NT2/D1 (cell line): ENCODE results near the gene ADGRG1.

ENCODE experiments used
- DNase-seq: peaks from one replicate; pipeline ENCODE4 v3.0.0-alpha.2; 2011; ENCODE audit warnings: low read depth, low spot score
- H3K27me3 ChIP-seq: 2 replicates; pipeline ENCODE4 v1.6.0; 2011; ENCODE audit warnings: mild to moderate bottlenecking; ENCODE audit not compliant: insufficient read length, insufficient read depth
- H3K36me3 ChIP-seq: 2 replicates; pipeline ENCODE4 v1.6.1; 2011; ENCODE audit warnings: mild to moderate bottlenecking, low read length, mixed read lengths; ENCODE audit not compliant: insufficient read depth, insufficient read length
- H3K4me1 ChIP-seq: 2 replicates; pipeline ENCODE4 v1.5.1; 2011; ENCODE audit not compliant: insufficient read depth, insufficient read length
- H3K4me3 ChIP-seq: 2 replicates; pipeline ENCODE4 v1.5.1; 2011; ENCODE audit warnings: low read depth; ENCODE audit not compliant: insufficient read length
- H3K9ac ChIP-seq: 2 replicates; pipeline ENCODE4 v1.6.0; 2011; ENCODE audit warnings: low read depth; ENCODE audit not compliant: insufficient read length
- H3K9me3 ChIP-seq: 2 replicates; pipeline ENCODE4 v1.5.1; 2011; ENCODE audit warnings: mild to moderate bottlenecking, low read length; ENCODE audit not compliant: insufficient read depth
- SUZ12 ChIP-seq: IDR thresholded peaks from 2 replicates; pipeline ENCODE4 v1.6.1; 2011; ENCODE audit not compliant: insufficient read length, insufficient read depth; ENCODE audit errors: extremely low read depth
- YY1 ChIP-seq: IDR thresholded peaks from 2 replicates; pipeline ENCODE4 v1.6.1; 2011; ENCODE audit not compliant: insufficient read length, insufficient read depth
- ZNF274 ChIP-seq: IDR thresholded peaks from 2 replicates; pipeline ENCODE4 v1.6.1; 2011; ENCODE audit warnings: mild to moderate bottlenecking, low read depth, low read length

ADGRG1 gene

GRCh38 chr16:57600048-57600835 lies 28.2 kb upstream of the ADGRG1 start:
- TF ChIP-seq ZNF274 (no peak), SUZ12 (no peak), YY1 (no peak)
- Histone ChIP-seq H3K36me3 (no peaks in the 10 kb centered on the region), H3K4me3 (no peak overlapping the region), H3K27me3 (peaks cover 3% of the 10 kb centered on the region), H3K4me1 (no peaks in the 10 kb centered on the region), H3K9me3 (peaks cover 6% of the 10 kb centered on the region; the same call in 1 of the 2 replicates), H3K9ac (peak overlapping the region; percentile 43)
- DNase-seq: peak; percentile 59

GRCh38 chr16:57600952-57601580 lies 27.4 kb upstream of the ADGRG1 start:
- no peak for TF ChIP-seq ZNF274
- TF ChIP-seq SUZ12: no peak
- TF ChIP-seq YY1: no peak
- Histone ChIP-seq H3K4me1 (no peaks in the 10 kb centered on the region), H3K9ac (no peak overlapping the region), H3K27me3 (peaks cover 3% of the 10 kb centered on the region), H3K4me3 (no peak overlapping the region), H3K36me3 (no peaks in the 10 kb centered on the region), H3K9me3 (no peaks in the 10 kb centered on the region)
- no peak for DNase-seq

GRCh38 chr16:57601801-57602478 lies 26.5 kb upstream of the ADGRG1 start:
- H3K9me3 ChIP-seq: no peaks in the 10 kb centered on the region
- no peaks in the 10 kb centered on the region for H3K4me1 ChIP-seq
- no peaks in the 10 kb centered on the region for H3K36me3 ChIP-seq
- H3K27me3 ChIP-seq: peaks cover 3% of the 10 kb centered on the region
- H3K4me3 ChIP-seq: no peak overlapping the region
- DNase-seq: no peak
- no peak overlapping the region for H3K9ac ChIP-seq
- TF ChIP-seq SUZ12: no peak
- TF ChIP-seq YY1: no peak
- no peak for TF ChIP-seq ZNF274

GRCh38 chr16:57603115-57604024 lies 25.1 kb upstream of the ADGRG1 start:
- H3K27me3 ChIP-seq: peaks cover 3% of the 10 kb centered on the region
- no peak for TF ChIP-seq SUZ12
- no peak for TF ChIP-seq YY1
- TF ChIP-seq ZNF274: no peak
- H3K4me1 ChIP-seq: no peaks in the 10 kb centered on the region
- H3K9ac ChIP-seq: no peak overlapping the region
- H3K9me3 ChIP-seq: no peaks in the 10 kb centered on the region
- no peak overlapping the region for H3K4me3 ChIP-seq
- H3K36me3 ChIP-seq: no peaks in the 10 kb centered on the region
- DNase-seq: no peak

GRCh38 chr16:57604177-57604576 lies 24.3 kb upstream of the ADGRG1 start:
- H3K4me1 ChIP-seq: peaks cover 3% of the 10 kb centered on the region
- no peak for DNase-seq
- peaks cover 3% of the 10 kb centered on the region for H3K27me3 ChIP-seq
- no peaks in the 10 kb centered on the region for H3K9me3 ChIP-seq
- H3K4me3 ChIP-seq: no peak overlapping the region
- H3K36me3 ChIP-seq: no peaks in the 10 kb centered on the region
- TF ChIP-seq ZNF274: no peak
- TF ChIP-seq SUZ12: no peak
- TF ChIP-seq YY1: no peak
- no peak overlapping the region for H3K9ac ChIP-seq

- no peak for DNase-seq
- Histone ChIP-seq H3K9me3 (no peaks in the 10 kb centered on the region), H3K4me3 (no peak overlapping the region), H3K27me3 (no peaks in the 10 kb centered on the region), H3K36me3 (no peaks in the 10 kb centered on the region), H3K9ac (no peak overlapping the region), H3K4me1 (peaks cover 6% of the 10 kb centered on the region)
- TF ChIP-seq ZNF274: no peak
- no peak for TF ChIP-seq SUZ12
- no peak for TF ChIP-seq YY1
These were observed 22.1 kb upstream of the ADGRG1 start for GRCh38 chr16:57606147-57606846.
